OCI-LY1 (cell line): ENCODE measurements around the gene SLC12A6.

ENCODE experiments used
- CTCF ChIP-seq: fragments of 200-600 bp; sonication (generic), shearing (Covaris generic); IDR thresholded peaks from 2 replicates; pipeline ENCODE4 v1.5.1; 2017; ENCODE audit warnings: mild to moderate bottlenecking, antibody characterized with exemption, low read length, moderate library complexity, mixed read lengths
- EZH2 ChIP-seq: fragments of 200-600 bp; sonication (generic), shearing (Covaris generic); IDR thresholded peaks from 2 replicates; pipeline ENCODE4 v1.8.0; 2017; ENCODE audit warnings: borderline replicate concordance, mixed run types, mild to moderate bottlenecking, antibody characterized with exemption, low read length, moderate library complexity, mixed read lengths

- no peak for TF ChIP-seq CTCF
- TF ChIP-seq EZH2 = no peak
These were observed 36.4 kb upstream of the SLC12A6 start for GRCh38 chr15:34373951-34374350.
